ENCODE measurements around the gene KHDC4.
"Not testable (repeated sequence)": the region's sequence is repeated elsewhere in the genome, so short reads cannot be mapped to it uniquely, and the experiment has no call there.

Gene KHDC4

GRCh38 chr1:155940482-155940992, 6.3 kb upstream of the KHDC4 start:
- no peak for DNase-seq

DNA sequence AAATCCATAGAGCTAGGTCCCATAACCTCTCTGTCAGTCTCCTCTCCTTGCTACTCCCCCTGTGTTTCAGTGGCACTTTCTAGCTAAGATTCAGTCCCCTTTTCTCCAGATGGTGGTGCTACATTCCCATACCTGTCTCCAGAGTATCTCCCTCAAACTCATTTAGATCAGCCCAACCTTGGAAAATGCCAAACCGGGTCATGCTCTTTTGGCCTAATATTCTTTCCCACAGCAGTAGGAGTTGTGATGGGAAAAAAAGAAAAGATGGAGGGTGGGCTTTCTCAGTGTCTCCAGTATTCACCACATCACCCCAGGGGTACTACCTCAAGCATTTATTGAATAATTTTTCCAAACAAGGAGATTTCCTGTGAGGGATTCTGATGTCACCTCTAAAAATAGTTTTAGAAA, 4.0 kb upstream of the KHDC4 start:
- no peak for DNase-seq

DNA sequence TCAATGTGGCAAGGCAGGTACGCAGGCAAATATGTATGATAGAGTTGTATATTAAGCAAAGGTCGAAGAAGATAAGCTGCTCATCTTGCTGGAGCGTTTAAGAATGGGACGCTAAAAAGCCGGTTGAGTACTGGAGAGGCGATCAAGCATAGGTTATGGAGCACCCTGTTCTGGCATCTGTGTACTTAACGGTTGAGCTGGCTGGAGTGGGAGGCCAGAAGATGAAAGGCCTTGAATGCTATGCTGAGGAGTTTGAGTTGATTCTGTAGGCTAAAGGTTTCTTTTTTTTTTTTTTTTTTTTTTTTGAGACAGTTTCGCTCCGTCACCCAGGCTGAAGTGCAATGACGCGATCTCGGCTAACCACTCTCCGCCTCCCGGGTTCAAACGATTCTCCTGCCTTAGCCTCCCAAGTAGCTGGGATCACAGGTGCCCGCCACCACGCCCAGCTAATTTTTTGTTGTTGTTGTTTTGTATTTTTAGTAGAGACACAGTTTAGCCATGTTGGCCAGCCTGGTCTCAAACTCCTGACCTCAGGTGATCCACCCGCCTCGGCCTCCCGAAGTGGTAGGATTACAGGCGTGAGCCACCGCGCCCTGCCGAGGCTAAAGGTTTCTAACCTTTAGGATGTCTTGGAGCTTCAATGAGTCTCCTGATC, 850 bp upstream of the KHDC4 start:
- no peak for DNase-seq

DNA sequence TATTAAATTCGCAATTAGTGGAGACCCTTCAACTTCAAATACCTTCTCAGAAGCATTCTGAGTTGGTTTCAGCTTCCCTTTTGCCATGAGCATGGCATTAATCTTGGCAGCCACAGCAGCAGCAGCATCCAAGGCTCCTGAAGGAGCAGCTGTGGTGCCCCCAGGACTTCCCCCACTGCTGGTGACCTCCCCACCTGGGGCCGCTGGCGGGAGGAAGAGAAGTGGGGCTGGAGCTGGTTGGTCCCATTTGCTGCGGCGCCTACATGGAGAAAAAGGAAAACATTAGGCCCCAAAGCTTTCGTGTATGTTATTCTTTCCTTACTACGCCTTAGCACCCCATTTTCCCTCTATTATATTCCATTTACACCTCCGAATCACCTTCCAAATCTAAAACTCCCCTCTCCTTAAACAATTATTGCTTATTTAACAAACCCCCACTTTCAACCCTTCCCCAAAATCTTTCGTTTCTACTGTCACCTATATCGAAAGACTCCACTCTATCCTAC, 569 bp downstream of the KHDC4 start:
- no peak for DNase-seq

DNA sequence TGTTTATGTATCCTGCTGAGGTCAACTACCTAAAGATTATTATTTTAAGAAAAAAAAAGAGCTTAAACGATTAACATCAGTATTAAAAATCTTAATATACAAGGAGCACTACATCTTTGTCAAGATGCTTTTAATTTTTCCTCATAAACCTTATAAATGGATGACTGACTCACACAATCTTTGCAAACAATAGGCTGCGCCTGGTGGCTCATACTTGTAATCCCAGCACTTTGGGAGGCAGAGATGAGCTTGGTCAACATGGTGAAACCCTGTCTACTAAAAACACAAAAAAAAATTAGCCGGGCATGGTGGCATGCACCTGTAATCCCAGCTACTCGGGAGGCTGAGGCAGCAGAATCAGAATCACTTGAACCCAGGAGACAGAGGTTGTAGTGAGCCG, 1.7 kb downstream of the KHDC4 start:
- DNase-seq = no peak

DNA sequence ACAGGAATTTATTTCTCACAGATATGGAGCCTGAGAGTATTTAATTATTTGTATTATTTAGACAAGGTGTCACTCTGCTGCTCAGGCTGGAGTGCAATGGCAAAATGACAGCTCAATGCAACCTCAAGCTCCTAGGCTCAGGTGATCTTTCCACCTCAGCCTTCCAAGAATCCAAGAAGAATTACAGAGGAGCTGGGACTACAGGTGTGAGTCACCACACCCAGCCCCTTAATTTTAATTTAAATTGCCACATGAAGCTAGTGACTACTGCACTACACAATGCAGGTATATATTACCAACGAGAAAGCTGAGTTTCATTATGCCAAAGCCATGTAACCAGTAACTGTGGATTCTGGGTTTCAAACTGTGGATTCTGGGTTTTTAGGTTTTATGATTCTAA, 2.1 kb downstream of the KHDC4 start:
- no peak for DNase-seq

DNA sequence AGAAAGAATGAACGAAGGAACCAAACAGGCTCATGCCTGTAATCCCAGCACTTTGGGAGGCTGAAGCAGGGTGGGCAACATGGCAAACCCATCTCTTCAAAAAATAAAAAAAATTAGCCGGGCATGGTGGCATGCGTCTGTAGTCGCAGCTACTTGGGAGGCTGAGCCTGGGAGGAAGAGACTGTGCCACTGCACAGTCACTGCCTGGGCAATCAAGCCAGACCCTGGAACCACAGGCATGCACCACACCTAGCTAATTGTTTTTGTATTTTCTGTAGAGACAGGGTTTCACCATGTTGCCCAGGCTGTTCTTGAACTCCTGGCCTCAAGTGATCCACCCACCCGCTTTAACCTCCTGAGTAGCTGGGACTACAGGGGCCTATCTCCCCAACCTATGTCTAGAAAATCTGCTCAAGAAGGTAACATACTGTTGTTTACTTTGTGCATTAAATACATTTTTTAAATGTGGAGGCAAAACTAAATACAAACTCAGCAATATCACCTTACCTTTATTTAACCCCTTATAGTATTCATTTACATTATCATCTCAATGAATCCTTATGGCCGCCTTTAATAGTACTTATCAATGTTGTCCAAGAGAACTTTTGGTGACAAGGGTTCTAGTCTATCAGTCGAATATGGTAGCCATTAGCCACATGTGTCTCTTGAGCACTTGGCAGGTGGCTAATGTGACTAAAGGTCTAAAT, 2.7 kb downstream of the KHDC4 start:
- no peak for DNase-seq

DNA sequence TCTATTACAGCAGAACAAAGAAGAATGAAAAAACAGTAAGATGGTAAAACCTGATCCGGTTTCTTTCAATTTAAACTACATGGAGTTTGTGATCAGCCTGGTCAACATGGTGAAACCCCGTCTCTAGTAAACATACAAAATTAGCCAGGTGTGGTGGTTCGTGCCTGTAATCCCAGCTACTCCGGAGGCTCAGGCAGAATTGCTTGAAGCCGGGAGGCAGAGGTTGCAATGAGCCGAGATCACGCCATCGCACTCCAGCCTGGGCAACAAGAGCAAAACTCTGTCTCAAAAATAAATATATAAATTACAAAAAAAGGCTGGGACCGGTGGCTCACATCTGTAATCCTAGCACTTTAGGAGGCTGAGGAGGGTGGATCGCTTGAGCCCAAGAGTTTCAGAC, 3.5 kb downstream of the KHDC4 start:
- DNase-seq = not testable (repeated sequence)

DNA sequence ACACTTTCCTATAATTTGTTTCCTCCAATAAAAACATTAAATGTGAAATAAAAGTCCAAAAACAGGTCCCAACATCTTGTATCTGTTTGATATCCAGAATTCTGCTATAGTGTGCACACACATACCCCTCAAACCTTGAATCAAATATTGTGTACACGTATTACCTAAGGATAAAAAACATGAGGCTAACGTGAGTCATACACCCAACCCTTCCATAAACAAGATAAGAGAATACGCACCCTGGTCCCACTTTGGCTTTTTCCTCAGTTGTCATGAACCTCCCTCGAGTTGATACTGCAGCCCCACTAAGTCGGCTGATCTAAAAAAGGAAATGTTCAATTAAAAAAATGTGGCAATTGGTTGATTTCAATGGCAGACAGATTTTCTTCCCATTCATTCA, 5.2 kb downstream of the KHDC4 start:
- DNase-seq = no peak

- no peak for DNase-seq
Measured at GRCh38 chr1:155925506-155925905, 8.7 kb downstream of the KHDC4 start.

DNA sequence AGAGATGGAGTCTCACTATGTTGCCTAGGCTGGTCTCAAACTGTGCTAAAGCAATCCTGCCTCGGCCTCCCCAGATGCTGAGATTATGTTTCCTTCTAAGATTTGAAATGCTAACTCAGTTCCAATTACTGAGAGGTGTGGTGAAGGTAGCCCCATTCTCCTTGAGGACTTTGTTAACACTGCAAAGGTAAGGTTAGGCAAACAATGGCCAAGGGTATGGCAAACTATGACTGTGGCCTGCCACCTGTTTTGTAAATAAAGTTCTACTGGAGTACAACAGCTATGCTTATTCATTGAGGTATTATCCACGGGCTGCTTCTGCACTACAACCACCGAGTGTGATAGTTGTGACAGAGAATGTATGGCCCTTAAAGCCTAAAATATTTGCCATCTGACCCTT, 13.5 kb downstream of the KHDC4 start:
- DNase-seq = no peak

DNA sequence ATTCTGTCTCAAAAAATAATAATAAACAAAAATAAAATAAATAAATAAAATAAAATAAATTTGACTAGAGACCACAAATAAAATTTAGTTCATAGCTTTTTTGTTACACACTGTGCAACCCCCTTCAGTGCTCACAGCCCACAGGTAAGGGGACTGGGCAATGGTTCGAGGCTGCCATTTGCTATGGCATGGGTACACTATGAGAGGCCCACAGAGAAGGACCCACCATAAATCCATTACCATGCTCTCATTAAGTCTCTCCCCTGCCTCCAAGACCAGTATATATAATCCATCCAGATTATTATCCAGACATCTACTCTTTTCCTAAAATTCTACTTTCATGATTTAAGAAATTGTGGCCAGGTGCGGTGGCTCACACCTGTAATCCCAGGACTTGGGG, 14.4 kb downstream of the KHDC4 start:
- DNase-seq = no peak

- no peak for DNase-seq
Measured at GRCh38 chr1:155918660-155919059, 15.6 kb downstream of the KHDC4 start.

DNA sequence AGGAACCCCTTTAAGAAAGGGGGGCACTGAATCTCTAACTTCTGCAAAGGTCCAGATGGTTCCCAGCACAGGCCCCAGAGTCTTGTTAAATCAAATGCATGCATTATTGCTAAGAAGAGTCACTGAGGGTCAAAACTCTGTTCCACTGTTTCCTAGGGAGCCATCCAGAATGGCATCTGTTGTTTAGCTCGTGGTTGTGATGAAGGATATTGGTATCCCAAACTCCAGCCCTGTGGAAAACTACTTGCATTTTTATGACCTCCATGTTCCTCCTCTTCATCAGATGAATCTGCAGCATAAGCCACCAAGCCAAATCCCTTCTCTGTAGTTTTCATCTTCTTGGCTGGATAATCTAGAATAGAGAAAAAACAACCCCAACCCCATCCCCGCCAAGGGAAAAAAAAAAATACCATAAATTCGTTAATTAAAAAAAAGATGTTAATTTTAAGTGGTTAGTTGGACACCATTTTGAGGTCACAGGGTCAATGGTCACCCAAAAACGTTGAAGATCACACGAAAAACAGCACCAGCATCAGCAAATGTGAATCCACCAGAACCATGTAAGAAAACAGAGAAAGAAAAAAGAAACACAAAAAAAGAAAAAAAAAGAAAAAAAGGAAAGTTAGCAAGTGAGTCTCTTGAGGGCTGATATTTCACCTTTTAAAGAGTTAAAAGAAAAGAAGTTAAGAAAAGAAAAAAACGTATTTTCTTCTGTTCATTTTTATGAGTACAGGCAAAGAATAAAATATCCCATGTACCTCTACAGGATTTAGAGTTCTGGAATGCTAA, 20.1 kb downstream of the KHDC4 start:
- no peak for DNase-seq

DNA sequence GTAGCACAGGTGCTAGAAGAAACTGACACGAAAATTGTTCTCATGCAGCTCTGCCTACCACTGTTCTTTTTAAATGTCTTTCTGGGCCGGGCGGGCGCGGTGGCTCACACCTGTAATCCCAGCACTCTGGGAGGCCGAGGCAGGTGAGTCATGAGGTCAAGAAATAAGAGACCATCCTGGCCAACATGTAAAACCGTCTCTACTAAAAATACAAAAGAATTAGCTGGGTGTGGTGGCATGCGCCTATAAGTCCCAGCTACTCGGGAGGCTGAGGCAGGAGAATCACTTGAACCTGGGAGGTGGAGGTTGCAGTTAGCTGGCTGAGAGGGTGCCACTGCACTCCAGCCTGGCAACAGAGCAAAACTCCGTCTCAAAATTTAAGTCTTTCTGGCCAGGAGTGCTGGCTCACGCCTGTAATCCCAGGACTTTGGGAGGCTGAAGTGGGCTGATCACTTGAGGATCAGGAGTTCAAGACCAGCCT, 22.1 kb downstream of the KHDC4 start:
- DNase-seq = no peak

DNA sequence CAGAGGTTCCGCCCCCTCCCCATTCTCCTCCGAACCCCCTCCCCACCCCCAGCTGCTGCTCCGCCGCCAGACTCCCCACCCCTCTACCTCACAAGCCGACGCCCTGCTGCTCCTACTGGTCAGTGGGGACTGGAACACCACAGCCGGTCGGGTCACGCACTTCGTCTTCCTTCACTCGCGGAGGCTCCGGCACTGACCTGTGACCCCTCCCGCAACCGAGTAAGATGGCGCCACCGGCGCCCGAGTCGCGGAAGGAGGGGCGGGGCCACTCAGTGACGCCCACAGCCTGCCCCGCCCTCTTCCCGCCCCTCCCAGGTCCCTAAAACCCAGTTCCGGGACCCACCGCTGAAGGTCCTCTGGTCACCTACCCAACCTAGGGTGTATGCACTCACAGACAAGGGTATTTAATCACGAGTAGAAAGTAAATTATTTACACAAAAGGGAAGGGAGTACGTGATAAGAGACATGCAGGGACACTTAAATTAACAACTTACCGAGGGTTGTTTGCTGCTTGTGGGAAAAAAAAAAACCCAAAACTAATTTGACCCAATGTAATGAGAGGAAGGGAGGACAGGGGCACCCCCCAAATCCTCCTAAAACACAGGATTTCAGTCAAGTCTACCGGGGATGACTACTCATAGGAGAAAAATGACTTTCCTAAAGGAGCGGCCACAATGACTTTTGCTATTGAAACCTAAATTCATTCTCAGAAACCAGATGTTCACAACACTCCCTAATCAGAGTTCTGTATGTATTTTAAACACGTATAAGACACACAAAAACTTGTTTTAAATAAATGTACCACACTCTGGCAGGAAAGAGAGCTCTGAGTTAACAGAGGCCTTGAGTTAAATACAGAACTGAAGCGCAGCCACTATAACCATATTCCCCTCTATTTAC, 22.8 kb downstream of the KHDC4 start, which contains the start of gene RIT1:
RIT1 (minus strand) TSS at position 194 of the 900 bp plus-strand sequence. CDS start 588 bp downstream, outside the sequence.
- DNase-seq = peak; percentile 87

- no peak for DNase-seq
Measured at GRCh38 chr1:155910621-155911121, 23.5 kb downstream of the KHDC4 start.

DNA sequence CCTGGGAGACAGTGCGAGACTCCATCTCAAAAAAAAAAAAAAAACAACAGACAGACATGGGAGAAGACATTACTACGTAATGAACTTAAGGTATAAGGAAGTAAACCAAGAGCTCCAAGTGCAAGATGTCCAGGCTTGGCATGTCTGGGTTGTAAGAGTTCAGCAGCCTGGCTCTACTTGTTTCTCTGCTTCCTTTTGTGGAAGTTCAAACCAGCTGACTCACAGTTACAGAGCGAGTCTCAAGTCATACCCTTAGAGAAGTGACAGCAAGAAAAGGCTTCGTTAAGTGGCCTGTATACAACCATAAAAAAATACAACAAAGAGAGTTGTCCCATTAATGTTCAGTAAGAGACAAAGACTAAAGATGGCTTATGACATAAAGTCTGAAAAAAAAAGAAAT, 24.3 kb downstream of the KHDC4 start:
- DNase-seq = no peak

DNA sequence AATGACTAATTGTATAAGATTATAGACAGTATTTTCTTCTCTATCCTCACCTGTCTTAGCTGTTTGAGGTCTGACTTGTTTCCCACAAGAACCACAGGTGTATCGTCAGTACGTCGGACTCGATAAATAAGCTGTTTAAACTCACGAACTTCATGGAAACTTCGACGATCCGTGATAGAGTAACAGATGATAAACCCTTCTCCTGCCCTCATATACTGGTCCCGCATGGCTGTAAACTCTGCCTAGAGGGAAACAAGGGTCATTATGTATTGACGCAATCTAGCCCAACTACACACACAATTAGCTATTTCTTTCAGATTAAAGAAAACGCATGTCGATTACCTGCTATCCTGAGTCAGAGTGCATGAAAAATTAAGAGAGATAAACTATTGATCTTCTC, 30.0 kb downstream of the KHDC4 start:
- no peak for DNase-seq

DNA sequence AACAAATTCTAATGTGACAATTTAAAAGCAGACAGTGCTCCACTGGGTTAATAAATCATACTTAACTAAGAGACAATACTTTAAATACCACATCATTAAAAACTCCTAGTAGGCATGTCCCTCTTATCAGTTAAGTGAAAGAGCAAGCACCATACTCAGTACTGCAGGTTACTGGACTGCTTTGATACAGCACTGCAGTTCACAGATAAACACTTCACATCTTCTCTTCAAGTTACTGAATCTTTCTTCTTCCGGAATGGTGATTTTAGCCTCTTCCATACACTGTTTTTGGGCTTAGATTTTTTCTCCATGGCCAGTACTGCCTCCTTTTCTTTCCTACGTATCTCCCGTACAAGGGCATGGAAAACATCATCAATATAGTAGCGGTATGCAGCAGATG, 34.1 kb downstream of the KHDC4 start:
- no peak for DNase-seq

DNA sequence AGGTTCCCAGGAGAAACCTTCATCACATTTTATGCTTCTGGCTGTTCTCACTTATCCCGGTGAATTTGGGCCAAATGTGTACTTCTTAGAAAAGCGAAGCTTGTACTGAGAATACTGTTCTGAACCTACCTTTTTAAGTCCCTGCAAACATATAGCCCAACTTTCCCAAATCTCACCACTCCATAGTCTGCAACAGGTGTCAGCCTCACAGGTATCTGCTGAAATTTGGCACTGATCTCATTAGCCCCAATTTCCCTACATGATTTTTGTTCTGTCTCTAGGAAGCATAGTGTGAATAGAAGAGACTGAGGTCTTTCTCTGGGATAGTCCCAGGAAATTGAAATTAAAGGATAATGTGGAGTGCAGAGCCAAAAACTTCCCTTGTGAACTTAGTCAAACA, 34.5 kb downstream of the KHDC4 start:
- DNase-seq = no peak

DNA sequence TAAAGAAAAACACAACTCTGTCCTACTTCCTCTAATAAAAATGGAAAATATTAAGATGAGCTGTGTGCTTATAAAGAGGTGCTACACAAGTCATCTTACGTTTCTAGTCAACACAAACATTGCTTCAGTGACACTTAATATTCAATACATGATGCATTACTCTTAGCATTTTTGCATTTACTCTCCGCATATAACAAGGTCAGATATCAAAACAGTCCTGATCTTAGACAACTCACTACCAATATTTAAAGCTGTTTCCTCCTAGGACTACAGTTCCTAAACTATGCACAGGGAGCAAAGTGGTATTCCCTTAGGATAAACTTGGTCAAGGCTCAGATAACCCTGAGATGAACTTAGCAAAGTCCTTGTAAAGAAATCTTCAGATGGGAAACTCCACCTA, 35.3 kb downstream of the KHDC4 start:
- no peak for DNase-seq
